Gastroesophageal sphincter (tissue), 3 donors: ENCODE measurements around the gene CDH4.

Source experiments
- POLR2A ChIP-seq, 2 donors: fragments of 450-650 bp; IDR thresholded peaks; one replicate each; pipeline ENCODE4 v1.6.1; 2017; ENCODE audit warnings: antibody characterized with exemption in 2 of 2, mild to moderate bottlenecking in 2 of 2, moderate library complexity in 1 of 2
- POLR2AphosphoS5 ChIP-seq: sonication (generic); formaldehyde crosslinking; IDR thresholded peaks from one replicate; pipeline ENCODE4 v1.6.1; 2017; ENCODE audit warnings: antibody characterized with exemption
- TF ChIP-seq, protein P1 (sequence below), 4 experiments: fragments of 200-600 bp in 2 of 4; fragments of 450-650 bp in 2 of 4; sonication (generic) in 1 of 4; IDR thresholded peaks; one replicate each; pipeline ENCODE4 v1.5.1; 2017 to 2019; ENCODE audit warnings: antibody characterized with exemption in 4 of 4, mild to moderate bottlenecking in 2 of 4, moderate library complexity in 2 of 4

DNA sequence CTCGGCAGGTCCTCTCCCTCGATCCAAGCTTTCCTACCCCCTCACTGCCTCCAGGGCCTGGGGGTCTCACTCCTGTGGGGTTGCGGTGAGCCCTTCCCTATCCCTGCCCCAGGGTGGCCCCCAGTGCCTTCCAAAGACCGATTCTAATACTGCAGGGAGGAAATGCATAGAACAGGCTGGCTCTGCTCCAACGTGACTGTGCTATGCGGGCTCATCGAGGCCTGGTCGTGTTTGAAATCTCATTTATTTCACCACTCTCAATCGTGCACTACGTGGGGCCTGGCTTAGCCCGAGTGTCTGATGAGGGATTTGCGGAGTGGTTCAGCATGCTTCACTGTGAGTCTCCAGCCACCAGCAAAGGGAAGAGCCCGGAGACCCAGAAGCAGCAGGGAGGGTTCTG is 60.9 kb downstream of the CDH4 start:
- TF ChIP-seq, protein P1, sequence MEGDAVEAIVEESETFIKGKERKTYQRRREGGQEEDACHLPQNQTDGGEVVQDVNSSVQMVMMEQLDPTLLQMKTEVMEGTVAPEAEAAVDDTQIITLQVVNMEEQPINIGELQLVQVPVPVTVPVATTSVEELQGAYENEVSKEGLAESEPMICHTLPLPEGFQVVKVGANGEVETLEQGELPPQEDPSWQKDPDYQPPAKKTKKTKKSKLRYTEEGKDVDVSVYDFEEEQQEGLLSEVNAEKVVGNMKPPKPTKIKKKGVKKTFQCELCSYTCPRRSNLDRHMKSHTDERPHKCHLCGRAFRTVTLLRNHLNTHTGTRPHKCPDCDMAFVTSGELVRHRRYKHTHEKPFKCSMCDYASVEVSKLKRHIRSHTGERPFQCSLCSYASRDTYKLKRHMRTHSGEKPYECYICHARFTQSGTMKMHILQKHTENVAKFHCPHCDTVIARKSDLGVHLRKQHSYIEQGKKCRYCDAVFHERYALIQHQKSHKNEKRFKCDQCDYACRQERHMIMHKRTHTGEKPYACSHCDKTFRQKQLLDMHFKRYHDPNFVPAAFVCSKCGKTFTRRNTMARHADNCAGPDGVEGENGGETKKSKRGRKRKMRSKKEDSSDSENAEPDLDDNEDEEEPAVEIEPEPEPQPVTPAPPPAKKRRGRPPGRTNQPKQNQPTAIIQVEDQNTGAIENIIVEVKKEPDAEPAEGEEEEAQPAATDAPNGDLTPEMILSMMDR (IDR thresholded peaks at IDR 0.05), result no peak
- TF ChIP-seq POLR2A (IDR thresholded peaks at IDR 0.05) (no peak), POLR2AphosphoS5 (no peak)
